ENCODE data around the gene SCPEP1.

The SCPEP1 gene

GRCh38 chr17:56947741-56948140, 30.2 kb upstream of the SCPEP1 start:
- TF ChIP-seq SIN3A (IDR thresholded peaks at IDR 0.05; ENCODE audit: borderline replicate concordance, insufficient read depth, low read length) (no peak), POLR2AphosphoS5 (IDR thresholded peaks at IDR 0.05; ENCODE audit: low read depth, low read length) (no peak), FOXP2 (optimal IDR thresholded peaks at IDR 0.05; ENCODE audit: borderline replicate concordance, extremely low read depth, extremely low read length, insufficient read depth) (no peak), TAF1 (IDR thresholded peaks at IDR 0.05; ENCODE audit: borderline replicate concordance, insufficient read depth, low read length) (no peak), REST (IDR thresholded peaks at IDR 0.05; ENCODE audit: insufficient read depth in 1 of 2, low read depth in 2 of 2, low read length in 2 of 2) (no peak)

DNA sequence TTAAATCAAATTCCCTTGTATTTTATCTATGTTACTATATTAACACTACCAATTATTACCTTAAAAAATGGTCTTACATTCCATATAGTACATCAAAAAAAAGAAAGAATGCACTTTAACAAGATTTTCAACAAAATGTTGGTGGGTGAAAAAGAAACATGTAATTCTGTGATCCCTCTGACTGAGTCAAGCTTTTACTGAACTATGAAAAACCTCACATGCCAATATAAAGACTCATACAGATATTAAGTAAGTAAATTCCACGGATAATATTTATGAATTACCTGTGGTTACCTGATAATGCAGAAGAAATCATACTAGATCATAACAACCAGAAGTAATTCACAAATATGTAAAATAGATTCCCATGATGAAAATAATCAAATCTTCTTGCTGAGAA, 29.4 kb upstream of the SCPEP1 start:
- TF ChIP-seq REST (IDR thresholded peaks at IDR 0.05; ENCODE audit: insufficient read depth in 1 of 2, low read depth in 2 of 2, low read length in 2 of 2) = no peak
- TF ChIP-seq TAF1 (IDR thresholded peaks at IDR 0.05; ENCODE audit: borderline replicate concordance, insufficient read depth, low read length) = no peak
- TF ChIP-seq SIN3A (IDR thresholded peaks at IDR 0.05; ENCODE audit: borderline replicate concordance, insufficient read depth, low read length) = no peak
- TF ChIP-seq FOXP2 (optimal IDR thresholded peaks at IDR 0.05; ENCODE audit: borderline replicate concordance, extremely low read depth, extremely low read length, insufficient read depth) = no peak
- TF ChIP-seq POLR2AphosphoS5 (IDR thresholded peaks at IDR 0.05; ENCODE audit: low read depth, low read length) = no peak

DNA sequence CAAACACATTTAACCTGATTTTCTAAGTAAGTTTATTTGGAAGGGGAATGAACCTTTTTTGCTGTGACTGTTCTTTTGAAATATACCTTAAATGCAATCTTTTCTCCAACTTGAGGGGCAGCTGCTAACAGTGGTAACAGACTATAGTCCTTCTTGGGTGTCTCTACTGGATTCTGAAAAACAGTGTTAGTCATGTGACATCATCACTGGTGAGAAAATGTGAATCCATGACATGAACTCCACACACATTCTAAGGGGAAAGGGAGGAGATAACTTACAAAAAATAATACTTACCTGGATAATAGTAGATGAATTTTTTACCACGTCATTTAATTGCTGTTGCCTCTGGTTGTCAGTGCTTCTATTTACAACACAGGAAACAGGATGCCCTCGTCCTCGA, 28.3 kb upstream of the SCPEP1 start:
- no peak for TF ChIP-seq POLR2AphosphoS5 (IDR thresholded peaks at IDR 0.05; ENCODE audit: low read depth, low read length)
- no peak for TF ChIP-seq FOXP2 (optimal IDR thresholded peaks at IDR 0.05; ENCODE audit: borderline replicate concordance, extremely low read depth, extremely low read length, insufficient read depth)
- TF ChIP-seq REST (IDR thresholded peaks at IDR 0.05; ENCODE audit: insufficient read depth in 1 of 2, low read depth in 2 of 2, low read length in 2 of 2) = no peak
- no peak for TF ChIP-seq TAF1 (IDR thresholded peaks at IDR 0.05; ENCODE audit: borderline replicate concordance, insufficient read depth, low read length)
- TF ChIP-seq SIN3A (IDR thresholded peaks at IDR 0.05; ENCODE audit: borderline replicate concordance, insufficient read depth, low read length) = no peak

DNA sequence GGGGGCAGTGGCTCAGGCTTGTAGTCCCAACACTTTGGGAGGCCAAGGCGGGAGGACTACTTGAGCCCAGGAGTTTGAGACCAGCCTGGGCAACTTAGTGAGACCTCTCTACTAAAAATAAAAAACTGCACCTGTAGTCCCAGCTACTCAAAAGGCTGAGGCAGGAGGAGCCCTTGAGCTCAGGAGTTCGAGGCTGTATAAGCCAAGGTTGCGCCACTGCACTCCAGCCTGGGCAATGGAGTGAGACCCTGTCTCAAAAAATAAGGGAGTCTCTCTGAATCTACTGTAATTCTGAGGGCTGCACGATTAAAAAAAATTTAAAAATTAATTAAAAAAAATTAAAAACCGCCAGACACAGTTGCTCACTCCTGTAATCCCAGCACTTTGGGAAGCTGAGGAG, 20.9 kb upstream of the SCPEP1 start:
- TF ChIP-seq POLR2AphosphoS5 (IDR thresholded peaks at IDR 0.05; ENCODE audit: low read depth, low read length) (no peak), FOXP2 (optimal IDR thresholded peaks at IDR 0.05; ENCODE audit: borderline replicate concordance, extremely low read depth, extremely low read length, insufficient read depth) (no peak), REST (IDR thresholded peaks at IDR 0.05; ENCODE audit: insufficient read depth in 1 of 2, low read depth in 2 of 2, low read length in 2 of 2) (no peak), SIN3A (IDR thresholded peaks at IDR 0.05; ENCODE audit: borderline replicate concordance, insufficient read depth, low read length) (no peak), TAF1 (IDR thresholded peaks at IDR 0.05; ENCODE audit: borderline replicate concordance, insufficient read depth, low read length) (no peak)

All from PFSK-1 (cell line).